ENCODE measurements around the gene EPHA8. TPM values are rescaled to one million over a fixed set of nuclear protein-coding genes. Genes with fewer than 3 reads are reported as not detected.

Gene EPHA8
- total RNA-seq, 3 donors from 2014 or later (not counting 1 experiment from before 2014, with no cell fraction given), result not detected

- TF ChIP-seq, protein P1, sequence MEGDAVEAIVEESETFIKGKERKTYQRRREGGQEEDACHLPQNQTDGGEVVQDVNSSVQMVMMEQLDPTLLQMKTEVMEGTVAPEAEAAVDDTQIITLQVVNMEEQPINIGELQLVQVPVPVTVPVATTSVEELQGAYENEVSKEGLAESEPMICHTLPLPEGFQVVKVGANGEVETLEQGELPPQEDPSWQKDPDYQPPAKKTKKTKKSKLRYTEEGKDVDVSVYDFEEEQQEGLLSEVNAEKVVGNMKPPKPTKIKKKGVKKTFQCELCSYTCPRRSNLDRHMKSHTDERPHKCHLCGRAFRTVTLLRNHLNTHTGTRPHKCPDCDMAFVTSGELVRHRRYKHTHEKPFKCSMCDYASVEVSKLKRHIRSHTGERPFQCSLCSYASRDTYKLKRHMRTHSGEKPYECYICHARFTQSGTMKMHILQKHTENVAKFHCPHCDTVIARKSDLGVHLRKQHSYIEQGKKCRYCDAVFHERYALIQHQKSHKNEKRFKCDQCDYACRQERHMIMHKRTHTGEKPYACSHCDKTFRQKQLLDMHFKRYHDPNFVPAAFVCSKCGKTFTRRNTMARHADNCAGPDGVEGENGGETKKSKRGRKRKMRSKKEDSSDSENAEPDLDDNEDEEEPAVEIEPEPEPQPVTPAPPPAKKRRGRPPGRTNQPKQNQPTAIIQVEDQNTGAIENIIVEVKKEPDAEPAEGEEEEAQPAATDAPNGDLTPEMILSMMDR (IDR thresholded peaks at IDR 0.05), result no peak
- Mint-ChIP-seq H3K9me3 (no peaks in the 10 kb centered on the region), H3K36me3 (peaks cover 23% of the 10 kb centered on the region), H3K4me3 (no peak overlapping the region), H3K27me3 (ENCODE audit: low read depth in 2 of 2) (no peaks in the 10 kb centered on the region), H3K27ac (no peak overlapping the region), H3K4me1 (no peaks in the 10 kb centered on the region)
- ATAC-seq, result no peak
- intact Hi-C loops (cut with micrococcal nuclease), result no loop called here
- H3K27ac ChIP-seq (ENCODE audit: low read length), result no peak overlapping the region
- H3K36me3 ChIP-seq (ENCODE audit: control insufficient read depth, insufficient read depth, low read length), result peaks cover 80% of the 10 kb centered on the region
- DNase-seq, result no peak
- no peaks in the 10 kb centered on the region for H3K9me3 ChIP-seq (ENCODE audit: control insufficient read depth, insufficient read depth, low read length)
- H3K4me1 ChIP-seq (ENCODE audit: control insufficient read depth, insufficient read depth, low read length), result no peaks in the 10 kb centered on the region
- H3K4me3 ChIP-seq (ENCODE audit: low read length), result no peak overlapping the region
- WGBS (ENCODE audit: insufficient coverage), result 93% methylated on average over 5 of the region's 5 CpGs
- H3K27me3 ChIP-seq (ENCODE audit: control insufficient read depth, insufficient read depth, low read length), result no peaks in the 10 kb centered on the region
These were observed 38.8 kb upstream of the EPHA8 start for GRCh38 chr1:22524481-22524880.

DNA sequence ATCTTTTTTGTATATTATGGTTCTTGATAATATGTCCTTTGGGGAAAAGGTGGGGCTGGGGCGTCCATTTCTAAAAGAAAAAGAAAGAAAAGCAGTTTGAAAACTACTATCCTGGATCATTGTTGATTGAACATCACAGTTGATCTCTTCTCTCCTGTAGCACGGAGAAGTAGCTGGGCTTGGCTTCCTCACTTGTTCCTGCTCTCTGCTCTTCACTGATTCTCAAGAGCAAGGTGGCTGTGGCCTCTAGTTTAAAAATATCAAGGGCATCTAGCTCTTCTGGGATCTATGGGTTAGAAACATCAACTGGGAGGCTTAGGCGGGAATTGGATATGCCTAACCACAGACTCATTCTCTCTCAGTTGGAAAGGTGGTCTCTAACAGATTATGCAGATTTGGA is 38.1 kb upstream of the EPHA8 start:
- ATAC-seq (no peak), DNase-seq (no peak)
- Histone ChIP-seq H3K27ac (ENCODE audit: low read length) (no peak overlapping the region), H3K4me1 (ENCODE audit: control insufficient read depth, insufficient read depth, low read length) (no peaks in the 10 kb centered on the region), H3K4me3 (ENCODE audit: low read length) (no peak overlapping the region), H3K36me3 (ENCODE audit: control insufficient read depth, insufficient read depth, low read length) (peaks cover 73% of the 10 kb centered on the region), H3K9me3 (ENCODE audit: control insufficient read depth, insufficient read depth, low read length) (no peaks in the 10 kb centered on the region), H3K27me3 (ENCODE audit: control insufficient read depth, insufficient read depth, low read length) (no peaks in the 10 kb centered on the region)
- H3K4me3 Mint-ChIP-seq, result no peak overlapping the region
- H3K27me3 Mint-ChIP-seq (ENCODE audit: low read depth in 2 of 2), result no peaks in the 10 kb centered on the region
- intact Hi-C loops (cut with micrococcal nuclease), result no loop called here
- H3K27ac Mint-ChIP-seq, result no peak overlapping the region
- TF ChIP-seq, protein P1 (IDR thresholded peaks at IDR 0.05), result no peak
- no peaks in the 10 kb centered on the region for H3K9me3 Mint-ChIP-seq
- H3K4me1 Mint-ChIP-seq, result no peaks in the 10 kb centered on the region
- H3K36me3 Mint-ChIP-seq, result peaks cover 18% of the 10 kb centered on the region
- 91% methylated on average over 3 of the region's 3 CpGs for WGBS (ENCODE audit: insufficient coverage)

DNA sequence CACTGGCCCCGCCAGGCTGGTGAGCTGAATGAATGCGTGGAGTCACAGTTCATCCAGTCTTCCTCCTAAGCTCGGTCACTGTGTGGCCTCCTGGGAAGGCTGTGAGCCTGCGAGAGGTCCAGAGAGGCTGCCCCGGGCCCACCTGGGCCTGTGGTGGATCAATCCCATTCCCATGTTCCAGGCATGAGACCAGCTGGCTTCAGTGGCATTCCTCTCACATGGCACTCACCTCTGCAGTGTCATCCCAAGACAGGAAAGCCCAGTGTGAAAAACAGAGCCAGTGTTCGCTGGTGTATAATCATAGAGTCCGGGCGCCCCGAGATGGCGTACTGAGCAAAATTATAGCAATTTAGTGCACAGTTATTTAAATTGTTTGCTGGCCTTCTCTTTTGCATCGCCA is 37.6 kb upstream of the EPHA8 start:
- Histone ChIP-seq H3K27ac (ENCODE audit: low read length) (no peak overlapping the region), H3K4me1 (ENCODE audit: control insufficient read depth, insufficient read depth, low read length) (no peaks in the 10 kb centered on the region), H3K4me3 (ENCODE audit: low read length) (no peak overlapping the region), H3K36me3 (ENCODE audit: control insufficient read depth, insufficient read depth, low read length) (peaks cover 68% of the 10 kb centered on the region), H3K27me3 (ENCODE audit: control insufficient read depth, insufficient read depth, low read length) (no peaks in the 10 kb centered on the region), H3K9me3 (ENCODE audit: control insufficient read depth, insufficient read depth, low read length) (no peaks in the 10 kb centered on the region)
- WGBS (ENCODE audit: insufficient coverage), result 97% methylated on average over 11 of the region's 11 CpGs
- Mint-ChIP-seq H3K9me3 (no peaks in the 10 kb centered on the region), H3K4me3 (no peak overlapping the region), H3K27me3 (ENCODE audit: low read depth in 2 of 2) (no peaks in the 10 kb centered on the region), H3K27ac (no peak overlapping the region), H3K4me1 (no peaks in the 10 kb centered on the region), H3K36me3 (peaks cover 18% of the 10 kb centered on the region)
- no peak for ATAC-seq
- TF ChIP-seq, protein P1 (IDR thresholded peaks at IDR 0.05), result no peak
- intact Hi-C loops (cut with micrococcal nuclease), result no loop called here
- no peak for DNase-seq

- Mint-ChIP-seq H3K4me3 (no peak overlapping the region), H3K27me3 (ENCODE audit: low read depth in 2 of 2) (no peaks in the 10 kb centered on the region), H3K27ac (no peak overlapping the region), H3K36me3 (peaks cover 18% of the 10 kb centered on the region), H3K4me1 (no peaks in the 10 kb centered on the region), H3K9me3 (no peaks in the 10 kb centered on the region)
- intact Hi-C loops (cut with micrococcal nuclease), result no loop called here
- peaks cover 64% of the 10 kb centered on the region for H3K36me3 ChIP-seq (ENCODE audit: control insufficient read depth, insufficient read depth, low read length)
- no peaks in the 10 kb centered on the region for H3K27me3 ChIP-seq (ENCODE audit: control insufficient read depth, insufficient read depth, low read length)
- no peak overlapping the region for H3K4me3 ChIP-seq (ENCODE audit: low read length)
- ATAC-seq (no peak), DNase-seq (no peak)
- WGBS (ENCODE audit: insufficient coverage), result 97% methylated on average over 11 of the region's 11 CpGs
- H3K9me3 ChIP-seq (ENCODE audit: control insufficient read depth, insufficient read depth, low read length), result no peaks in the 10 kb centered on the region
- TF ChIP-seq, protein P1 (IDR thresholded peaks at IDR 0.05), result no peak
- no peak overlapping the region for H3K27ac ChIP-seq (ENCODE audit: low read length)
- no peaks in the 10 kb centered on the region for H3K4me1 ChIP-seq (ENCODE audit: control insufficient read depth, insufficient read depth, low read length)
These were observed 37.2 kb upstream of the EPHA8 start for GRCh38 chr1:22526098-22526497.
